Measurements from ENCODE around the gene PLCB1. TPM values are rescaled to one million over a fixed set of nuclear protein-coding genes. Genes with fewer than 3 reads are reported as not detected.

Gene PLCB1
- total RNA-seq, 1 donor from 2014 or later = 10.7 TPM

DNA sequence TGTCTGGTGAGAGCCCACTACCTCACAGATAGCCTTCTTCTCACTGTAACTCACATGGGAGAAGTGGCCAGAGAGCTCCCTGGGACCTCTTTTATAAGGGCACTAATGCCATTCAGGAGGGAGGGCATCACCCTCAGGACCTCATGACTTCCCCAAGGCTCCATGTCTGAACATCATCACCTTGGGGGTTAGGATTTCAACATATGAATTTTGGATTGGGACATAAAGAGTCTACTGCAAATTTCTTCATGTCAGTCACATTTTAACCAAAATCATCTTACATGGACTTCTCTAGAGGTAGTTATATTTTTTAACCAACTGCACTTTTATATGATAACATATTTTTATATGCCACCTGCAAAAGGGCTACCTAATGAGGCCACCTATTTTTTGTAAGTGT lies 324.7 kb downstream of the PLCB1 start:
- Mint-ChIP-seq H3K27me3 (ENCODE audit: low read depth, unreplicated experiment) (no peaks in the 10 kb centered on the region), H3K27ac (ENCODE audit: unreplicated experiment) (no peak overlapping the region), H3K9me3 (ENCODE audit: unreplicated experiment) (no peaks in the 10 kb centered on the region), H3K36me3 (ENCODE audit: low read depth, unreplicated experiment) (peaks cover 2% of the 10 kb centered on the region), H3K4me1 (ENCODE audit: low read depth, unreplicated experiment) (peaks cover 8% of the 10 kb centered on the region), H3K4me3 (ENCODE audit: unreplicated experiment) (no peak overlapping the region)
- Histone ChIP-seq H3K27ac (ENCODE audit: low read depth, low read length) (no peak overlapping the region), H3K27me3 (ENCODE audit: insufficient read depth, low read length) (no peaks in the 10 kb centered on the region), H3K36me3 (ENCODE audit: insufficient read depth, low read length) (no peaks in the 10 kb centered on the region), H3K4me1 (ENCODE audit: insufficient read depth, low read length) (no peaks in the 10 kb centered on the region), H3K79me2 (ENCODE audit: insufficient read depth, low read length) (no peaks in the 10 kb centered on the region), H2AFZ (ENCODE audit: low read depth, low read length) (no peak overlapping the region), H3K9ac (ENCODE audit: low read length) (no peak overlapping the region), H4K20me1 (ENCODE audit: insufficient read depth, low read length) (no peaks in the 10 kb centered on the region), H3K9me3 (ENCODE audit: insufficient read depth, low read depth, low read length) (no peaks in the 10 kb centered on the region), H3K4me3 (ENCODE audit: insufficient read depth, low read depth, low read length) (no peak overlapping the region), H3K4me2 (ENCODE audit: low read length) (no peak overlapping the region)
- DNase-seq (ENCODE audit: low read depth) = no peak
- TF ChIP-seq, protein P1, sequence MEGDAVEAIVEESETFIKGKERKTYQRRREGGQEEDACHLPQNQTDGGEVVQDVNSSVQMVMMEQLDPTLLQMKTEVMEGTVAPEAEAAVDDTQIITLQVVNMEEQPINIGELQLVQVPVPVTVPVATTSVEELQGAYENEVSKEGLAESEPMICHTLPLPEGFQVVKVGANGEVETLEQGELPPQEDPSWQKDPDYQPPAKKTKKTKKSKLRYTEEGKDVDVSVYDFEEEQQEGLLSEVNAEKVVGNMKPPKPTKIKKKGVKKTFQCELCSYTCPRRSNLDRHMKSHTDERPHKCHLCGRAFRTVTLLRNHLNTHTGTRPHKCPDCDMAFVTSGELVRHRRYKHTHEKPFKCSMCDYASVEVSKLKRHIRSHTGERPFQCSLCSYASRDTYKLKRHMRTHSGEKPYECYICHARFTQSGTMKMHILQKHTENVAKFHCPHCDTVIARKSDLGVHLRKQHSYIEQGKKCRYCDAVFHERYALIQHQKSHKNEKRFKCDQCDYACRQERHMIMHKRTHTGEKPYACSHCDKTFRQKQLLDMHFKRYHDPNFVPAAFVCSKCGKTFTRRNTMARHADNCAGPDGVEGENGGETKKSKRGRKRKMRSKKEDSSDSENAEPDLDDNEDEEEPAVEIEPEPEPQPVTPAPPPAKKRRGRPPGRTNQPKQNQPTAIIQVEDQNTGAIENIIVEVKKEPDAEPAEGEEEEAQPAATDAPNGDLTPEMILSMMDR (IDR thresholded peaks at IDR 0.05; ENCODE audit: insufficient read depth, low read depth, low read length) = no peak
- TF ChIP-seq EZH2 (IDR thresholded peaks at IDR 0.05; ENCODE audit: insufficient read depth, low read length) = no peak
- no peak for FAIRE-seq

DNA sequence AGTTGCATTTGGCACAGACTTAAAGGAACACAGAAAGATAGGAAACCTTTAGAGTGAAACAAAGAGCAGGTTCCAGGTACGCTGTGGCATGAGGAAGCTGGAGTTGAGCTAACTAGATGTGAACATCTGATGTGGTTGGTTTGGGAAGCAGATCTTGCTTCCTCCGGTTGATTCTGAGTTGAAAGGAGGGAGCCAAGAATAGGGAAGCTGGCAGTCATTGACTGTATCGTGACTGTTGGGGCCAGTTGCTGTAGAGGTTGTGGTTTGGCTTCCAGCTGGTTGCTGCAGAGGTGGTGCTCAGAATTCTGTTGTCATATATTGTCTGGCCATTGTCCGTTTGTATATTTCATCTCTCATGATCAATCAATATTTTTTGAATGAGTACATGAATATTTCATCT lies 325.9 kb downstream of the PLCB1 start:
- Histone ChIP-seq H3K27me3 (ENCODE audit: insufficient read depth, low read length) (no peaks in the 10 kb centered on the region), H3K4me1 (ENCODE audit: insufficient read depth, low read length) (no peaks in the 10 kb centered on the region), H3K4me2 (ENCODE audit: low read length) (no peak overlapping the region), H3K4me3 (ENCODE audit: insufficient read depth, low read depth, low read length) (no peak overlapping the region), H3K36me3 (ENCODE audit: insufficient read depth, low read length) (no peaks in the 10 kb centered on the region), H3K27ac (ENCODE audit: low read depth, low read length) (no peak overlapping the region), H3K79me2 (ENCODE audit: insufficient read depth, low read length) (no peaks in the 10 kb centered on the region), H3K9me3 (ENCODE audit: insufficient read depth, low read depth, low read length) (no peaks in the 10 kb centered on the region), H2AFZ (ENCODE audit: low read depth, low read length) (no peak overlapping the region), H4K20me1 (ENCODE audit: insufficient read depth, low read length) (no peaks in the 10 kb centered on the region), H3K9ac (ENCODE audit: low read length) (no peak overlapping the region)
- TF ChIP-seq, protein P1 (IDR thresholded peaks at IDR 0.05; ENCODE audit: insufficient read depth, low read depth, low read length) = no peak
- TF ChIP-seq EZH2 (IDR thresholded peaks at IDR 0.05; ENCODE audit: insufficient read depth, low read length) = no peak
- Mint-ChIP-seq H3K4me3 (ENCODE audit: unreplicated experiment) (no peak overlapping the region), H3K27me3 (ENCODE audit: low read depth, unreplicated experiment) (no peaks in the 10 kb centered on the region), H3K9me3 (ENCODE audit: unreplicated experiment) (no peaks in the 10 kb centered on the region), H3K4me1 (ENCODE audit: low read depth, unreplicated experiment) (peaks cover 8% of the 10 kb centered on the region), H3K27ac (ENCODE audit: unreplicated experiment) (no peak overlapping the region), H3K36me3 (ENCODE audit: low read depth, unreplicated experiment) (peaks cover 2% of the 10 kb centered on the region)
- DNase-seq (ENCODE audit: low read depth) (no peak), FAIRE-seq (no peak)

DNA sequence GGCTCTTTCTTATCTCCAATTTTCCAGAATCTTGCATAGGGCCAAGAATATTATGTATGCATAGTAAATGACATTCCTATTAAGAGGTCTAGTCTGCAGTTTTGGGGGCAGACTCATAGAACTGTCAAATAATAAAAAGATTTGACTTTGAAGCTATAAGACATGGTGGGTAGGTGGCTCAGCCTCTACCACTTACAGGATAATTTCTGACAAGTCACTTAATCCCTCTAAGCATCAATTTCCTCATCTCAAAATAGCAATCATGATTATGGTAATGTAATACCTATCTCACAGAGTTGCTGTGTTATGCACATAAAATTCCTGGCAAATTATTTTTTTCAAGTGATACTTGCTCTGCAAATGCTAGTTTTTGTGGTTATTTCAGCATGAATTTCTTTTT lies 329.1 kb downstream of the PLCB1 start:
- H3K4me1 Mint-ChIP-seq (ENCODE audit: low read depth, unreplicated experiment) = no peaks in the 10 kb centered on the region
- H3K9ac ChIP-seq (ENCODE audit: low read length) = no peak overlapping the region
- FAIRE-seq (no peak), DNase-seq (ENCODE audit: low read depth) (no peak)
- H3K4me2 ChIP-seq (ENCODE audit: low read length) = no peak overlapping the region
- TF ChIP-seq EZH2 (IDR thresholded peaks at IDR 0.05; ENCODE audit: insufficient read depth, low read length) = no peak
- TF ChIP-seq, protein P1 (IDR thresholded peaks at IDR 0.05; ENCODE audit: insufficient read depth, low read depth, low read length) = no peak
- H3K27ac Mint-ChIP-seq (ENCODE audit: unreplicated experiment) = no peak overlapping the region
- no peak overlapping the region for H2AFZ ChIP-seq (ENCODE audit: low read depth, low read length)
- H4K20me1 ChIP-seq (ENCODE audit: insufficient read depth, low read length) = no peaks in the 10 kb centered on the region
- no peak overlapping the region for H3K27ac ChIP-seq (ENCODE audit: low read depth, low read length)
- H3K36me3 Mint-ChIP-seq (ENCODE audit: low read depth, unreplicated experiment) = peaks cover 2% of the 10 kb centered on the region
- no peak overlapping the region for H3K4me3 ChIP-seq (ENCODE audit: insufficient read depth, low read depth, low read length)
- no peak overlapping the region for H3K4me3 Mint-ChIP-seq (ENCODE audit: unreplicated experiment)
- H3K27me3 Mint-ChIP-seq (ENCODE audit: low read depth, unreplicated experiment) = no peaks in the 10 kb centered on the region
- H3K9me3 ChIP-seq (ENCODE audit: insufficient read depth, low read depth, low read length) = no peaks in the 10 kb centered on the region
- no peaks in the 10 kb centered on the region for H3K4me1 ChIP-seq (ENCODE audit: insufficient read depth, low read length)
- H3K36me3 ChIP-seq (ENCODE audit: insufficient read depth, low read length) = no peaks in the 10 kb centered on the region
- peaks cover 5% of the 10 kb centered on the region for H3K9me3 Mint-ChIP-seq (ENCODE audit: unreplicated experiment)
- H3K79me2 ChIP-seq (ENCODE audit: insufficient read depth, low read length) = no peaks in the 10 kb centered on the region
- H3K27me3 ChIP-seq (ENCODE audit: insufficient read depth, low read length) = no peaks in the 10 kb centered on the region

All from astrocyte (in vitro differentiated cells and primary cell).